ENCODE measurements around the gene CD276.
"Not testable (repeated sequence)": the region's sequence is repeated elsewhere in the genome, so short reads cannot be mapped to it uniquely, and the experiment has no call there.

Gene CD276

DNA sequence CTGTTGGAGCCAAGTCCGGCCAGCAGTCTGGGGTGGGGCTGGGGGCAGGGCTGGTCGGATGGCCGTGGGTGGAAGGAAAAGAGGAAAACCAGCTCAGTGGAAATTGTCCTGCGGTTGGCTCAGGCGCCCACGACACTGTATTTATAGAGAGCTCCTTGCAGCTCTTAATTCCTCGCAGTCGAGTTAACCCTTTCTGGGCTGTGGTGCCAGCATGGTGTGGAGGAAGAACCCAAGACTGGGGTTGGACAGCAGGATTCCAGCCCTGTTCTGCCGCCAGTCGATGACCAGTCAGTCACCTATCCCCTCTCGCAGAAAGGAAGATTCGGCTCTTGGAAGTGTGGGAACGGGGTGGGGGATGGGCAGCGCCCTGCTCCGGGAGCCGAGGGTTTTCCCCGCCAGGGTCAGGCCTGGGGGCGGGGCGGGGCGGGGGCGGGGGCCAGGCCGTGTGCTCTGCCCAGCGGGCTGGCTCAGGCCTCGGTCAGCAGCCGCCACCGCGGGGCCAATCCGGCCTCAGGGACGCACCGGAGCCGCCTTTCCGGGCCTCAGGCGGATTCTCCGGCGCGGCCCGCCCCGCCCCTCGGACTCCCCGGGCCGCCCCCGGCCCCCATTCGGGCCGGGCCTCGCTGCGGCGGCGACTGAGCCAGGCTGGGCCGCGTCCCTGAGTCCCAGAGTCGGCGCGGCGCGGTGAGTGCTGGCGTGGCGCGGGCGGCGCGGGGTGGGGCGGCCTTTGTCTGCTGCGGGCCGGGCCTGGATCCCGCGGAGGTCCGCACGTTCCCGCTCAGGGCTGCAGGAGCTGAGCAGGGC lies at the start of gene CD276:
TSS of gene CD276 (plus strand) at position 607 of the 804 bp plus-strand sequence. CDS start 15,257 bp downstream, outside the sequence.
- Mint-ChIP-seq H3K27ac (no peak within 1 kb of the TSS), H3K4me3 (peak within 1 kb of the TSS; percentile 80), H3K27me3 (peaks cover 38% of the 10 kb centered on the region), H3K4me1 (peaks cover 19% of the 10 kb centered on the region), H3K9me3 (no peaks in the 10 kb centered on the region), H3K36me3 (no peaks in the 10 kb centered on the region)

DNA sequence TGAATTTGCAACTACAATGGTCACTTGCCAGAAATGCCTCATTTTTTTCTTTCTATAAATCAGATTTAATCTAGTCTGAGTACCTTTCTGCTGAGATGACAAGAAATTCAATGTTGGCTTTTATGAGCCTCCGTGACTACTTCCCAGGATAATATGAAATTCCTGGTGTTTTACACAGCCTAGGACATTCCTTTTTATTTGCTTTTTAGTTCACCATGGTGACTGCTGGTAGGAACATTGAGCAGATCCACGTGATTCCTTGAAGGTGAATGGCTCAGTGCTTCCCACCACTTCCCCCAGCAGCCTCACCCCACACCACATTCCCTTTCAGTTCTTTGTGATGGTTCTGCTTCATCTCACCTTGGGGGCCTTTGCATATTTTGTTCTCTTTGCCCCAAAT lies 46.7 kb upstream of the CD276 start:
- H3K9me3 Mint-ChIP-seq = peaks cover 5% of the 10 kb centered on the region
- H3K27ac Mint-ChIP-seq = no peak overlapping the region
- no peak overlapping the region for H3K4me3 Mint-ChIP-seq
- peaks cover 6% of the 10 kb centered on the region for H3K36me3 Mint-ChIP-seq
- peaks cover 16% of the 10 kb centered on the region for H3K4me1 Mint-ChIP-seq
- peaks cover 11% of the 10 kb centered on the region for H3K27me3 Mint-ChIP-seq

GRCh38 chr15:73639464-73639863 lies 44.7 kb upstream of the CD276 start:
- peaks cover 11% of the 10 kb centered on the region for H3K27me3 Mint-ChIP-seq
- H3K9me3 Mint-ChIP-seq, H3K27ac Mint-ChIP-seq, H3K36me3 Mint-ChIP-seq, H3K4me3 Mint-ChIP-seq, H3K4me1 Mint-ChIP-seq: not testable (repeated sequence)

DNA sequence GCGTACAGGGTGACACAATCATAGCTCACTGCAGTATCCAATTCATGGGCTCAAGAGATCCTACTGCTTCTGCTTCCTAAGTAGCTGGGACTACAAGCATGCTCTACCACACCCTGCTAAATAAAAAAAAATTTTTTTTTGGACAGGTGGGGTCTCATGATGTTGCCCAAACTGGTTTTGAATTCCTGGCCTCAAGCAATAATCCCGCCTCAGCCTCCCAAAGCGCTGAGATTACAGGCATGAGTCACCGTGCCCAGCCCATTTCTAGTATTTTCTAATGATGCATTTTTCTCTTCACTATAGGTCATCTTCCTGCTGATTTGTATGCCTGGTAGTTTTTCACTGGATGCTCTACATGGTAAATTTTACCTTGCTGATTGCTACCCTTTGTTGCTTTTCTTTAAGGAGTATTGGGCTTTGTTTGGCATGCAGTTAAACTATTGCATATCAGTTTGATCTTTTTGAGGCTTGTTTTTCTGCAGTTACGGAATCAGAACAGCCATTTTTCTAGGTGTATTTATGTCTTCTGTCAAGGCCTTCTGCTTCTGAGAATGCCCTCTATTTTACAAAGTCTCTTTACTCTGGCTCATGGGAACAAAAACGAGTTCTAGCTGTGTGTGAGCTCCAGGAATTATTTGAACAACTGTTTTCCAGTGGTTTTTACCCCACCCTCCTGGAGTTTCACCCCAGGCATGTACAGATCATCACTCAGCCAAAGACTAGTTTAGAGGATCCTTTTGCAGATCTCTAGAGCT lies 36.7 kb upstream of the CD276 start:
- H3K9me3 Mint-ChIP-seq = peaks cover 8% of the 10 kb centered on the region
- H3K27me3 Mint-ChIP-seq = peaks cover 9% of the 10 kb centered on the region
- peaks cover 21% of the 10 kb centered on the region for H3K4me1 Mint-ChIP-seq
- no peak overlapping the region for H3K27ac Mint-ChIP-seq
- H3K4me3 Mint-ChIP-seq = no peak overlapping the region
- H3K36me3 Mint-ChIP-seq = peaks cover 2% of the 10 kb centered on the region

DNA sequence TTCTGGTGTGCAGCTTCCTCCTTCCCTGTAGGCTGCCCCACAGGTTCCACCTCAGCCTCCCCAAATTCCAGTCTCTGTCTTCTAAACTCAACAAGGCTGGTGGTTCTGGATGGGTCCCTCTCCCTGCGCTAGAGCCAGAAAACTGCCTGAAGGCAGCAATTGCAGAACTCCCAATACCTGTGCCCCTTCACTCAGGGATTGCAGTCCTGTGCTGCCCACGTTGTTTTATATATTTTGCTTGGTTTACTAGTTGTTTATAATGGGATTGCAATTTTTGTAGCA lies 36.2 kb upstream of the CD276 start:
- peaks cover 8% of the 10 kb centered on the region for H3K9me3 Mint-ChIP-seq
- peaks cover 9% of the 10 kb centered on the region for H3K27me3 Mint-ChIP-seq
- no peak overlapping the region for H3K27ac Mint-ChIP-seq
- H3K4me1 Mint-ChIP-seq = peaks cover 21% of the 10 kb centered on the region
- H3K36me3 Mint-ChIP-seq = peaks cover 2% of the 10 kb centered on the region
- no peak overlapping the region for H3K4me3 Mint-ChIP-seq

- Mint-ChIP-seq H3K36me3 (peaks cover 2% of the 10 kb centered on the region), H3K9me3 (peaks cover 8% of the 10 kb centered on the region), H3K27ac (peak overlapping the region; percentile 60), H3K27me3 (peaks cover 11% of the 10 kb centered on the region), H3K4me3 (peak overlapping the region; percentile 2), H3K4me1 (peaks cover 21% of the 10 kb centered on the region)
These were observed 33.6 kb upstream of the CD276 start for GRCh38 chr15:73650416-73651126.

DNA sequence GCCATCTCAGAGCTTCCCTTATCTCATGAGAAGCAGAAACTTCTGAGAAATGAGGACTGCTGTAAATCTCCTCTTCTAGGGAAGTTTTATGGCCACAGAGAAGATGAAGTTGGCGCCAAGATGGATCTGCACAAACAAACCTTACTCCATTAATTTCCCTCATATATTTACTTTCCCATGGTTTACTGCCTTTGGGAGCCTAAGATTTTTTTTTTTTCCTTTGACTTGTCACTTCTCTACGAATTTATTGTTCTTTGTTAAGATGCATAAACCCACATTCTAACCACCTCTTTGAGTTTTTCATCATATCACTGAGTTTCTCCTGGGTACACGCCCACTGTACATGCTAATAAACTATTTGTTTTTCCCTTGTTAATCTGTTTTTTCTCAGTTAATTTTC lies 29.5 kb upstream of the CD276 start:
- H3K27ac Mint-ChIP-seq = no peak overlapping the region
- no peak overlapping the region for H3K4me3 Mint-ChIP-seq
- peaks cover 2% of the 10 kb centered on the region for H3K36me3 Mint-ChIP-seq
- peaks cover 18% of the 10 kb centered on the region for H3K27me3 Mint-ChIP-seq
- peaks cover 22% of the 10 kb centered on the region for H3K4me1 Mint-ChIP-seq
- H3K9me3 Mint-ChIP-seq = peaks cover 8% of the 10 kb centered on the region

GRCh38 chr15:73655724-73656123 lies 28.5 kb upstream of the CD276 start:
- Mint-ChIP-seq H3K27me3 (peaks cover 17% of the 10 kb centered on the region), H3K4me1 (peaks cover 20% of the 10 kb centered on the region), H3K9me3 (peaks cover 8% of the 10 kb centered on the region), H3K4me3 (no peak overlapping the region), H3K36me3 (peaks cover 2% of the 10 kb centered on the region), H3K27ac (no peak overlapping the region)

DNA sequence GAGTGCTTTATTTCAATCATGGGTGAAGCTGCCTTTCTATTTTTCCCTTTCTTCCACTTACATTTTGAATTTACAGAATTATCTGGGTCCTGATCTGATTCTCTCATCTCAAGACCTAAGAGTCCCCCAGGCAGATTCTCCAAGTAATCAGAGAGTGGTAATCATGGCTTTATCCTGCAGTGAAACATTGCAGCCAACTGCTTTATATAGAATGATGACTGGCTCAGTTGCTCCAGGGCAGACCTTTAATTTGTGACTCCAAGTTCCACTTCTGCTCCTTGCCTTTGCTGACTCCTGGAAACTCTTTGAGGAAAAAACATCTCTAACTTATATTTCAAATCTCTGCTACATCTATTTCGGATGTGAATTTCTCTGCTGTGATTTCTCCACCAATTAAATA lies 25.5 kb upstream of the CD276 start:
- Mint-ChIP-seq H3K4me1 (peaks cover 8% of the 10 kb centered on the region), H3K4me3 (no peak overlapping the region), H3K27me3 (peaks cover 15% of the 10 kb centered on the region), H3K9me3 (no peaks in the 10 kb centered on the region), H3K27ac (no peak overlapping the region), H3K36me3 (no peaks in the 10 kb centered on the region)

DNA sequence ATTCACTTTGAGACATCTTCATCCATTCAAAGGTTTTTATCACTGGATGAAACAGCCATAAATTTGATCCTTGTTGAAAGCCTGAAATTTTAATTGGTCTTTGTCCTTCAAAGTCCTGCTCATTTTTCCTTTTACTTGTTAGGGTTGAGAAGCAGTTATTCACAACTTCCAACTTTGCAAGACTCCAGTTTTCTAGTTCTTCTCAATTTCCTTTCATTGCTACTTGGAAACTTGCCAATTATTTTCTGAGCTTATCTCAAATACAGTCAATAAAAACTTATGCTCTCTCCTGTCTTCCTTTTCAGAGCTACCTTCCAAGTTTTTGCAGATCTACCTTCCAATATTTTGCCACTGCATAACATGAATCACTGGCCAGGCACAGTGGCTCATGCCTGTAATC lies 23.7 kb upstream of the CD276 start:
- Mint-ChIP-seq H3K27ac (no peak overlapping the region), H3K36me3 (no peaks in the 10 kb centered on the region), H3K27me3 (peaks cover 13% of the 10 kb centered on the region), H3K4me3 (no peak overlapping the region), H3K9me3 (no peaks in the 10 kb centered on the region), H3K4me1 (peaks cover 8% of the 10 kb centered on the region)

DNA sequence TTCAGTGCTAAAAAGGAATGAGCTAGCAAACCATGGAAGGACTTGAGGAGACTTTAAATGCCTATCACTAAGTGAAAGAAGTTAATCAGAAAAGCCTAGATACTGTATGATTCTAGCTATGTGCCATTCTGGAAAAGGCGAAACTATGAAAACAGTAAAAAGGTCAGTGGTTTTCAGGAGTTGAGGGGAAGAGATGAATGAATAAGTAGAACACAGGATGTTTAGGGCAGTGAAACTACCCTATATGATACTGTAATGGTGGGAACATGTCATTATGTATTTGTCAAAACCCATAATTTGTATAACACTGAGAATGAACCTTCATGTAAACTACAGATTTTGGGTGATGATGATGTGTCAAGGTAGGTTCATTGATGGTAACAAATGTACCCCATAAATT lies 9.6 kb upstream of the CD276 start:
- Mint-ChIP-seq H3K4me1 (no peaks in the 10 kb centered on the region), H3K36me3 (no peaks in the 10 kb centered on the region), H3K27me3 (peaks cover 21% of the 10 kb centered on the region), H3K9me3 (no peaks in the 10 kb centered on the region), H3K4me3 (no peak overlapping the region), H3K27ac (no peak overlapping the region)

DNA sequence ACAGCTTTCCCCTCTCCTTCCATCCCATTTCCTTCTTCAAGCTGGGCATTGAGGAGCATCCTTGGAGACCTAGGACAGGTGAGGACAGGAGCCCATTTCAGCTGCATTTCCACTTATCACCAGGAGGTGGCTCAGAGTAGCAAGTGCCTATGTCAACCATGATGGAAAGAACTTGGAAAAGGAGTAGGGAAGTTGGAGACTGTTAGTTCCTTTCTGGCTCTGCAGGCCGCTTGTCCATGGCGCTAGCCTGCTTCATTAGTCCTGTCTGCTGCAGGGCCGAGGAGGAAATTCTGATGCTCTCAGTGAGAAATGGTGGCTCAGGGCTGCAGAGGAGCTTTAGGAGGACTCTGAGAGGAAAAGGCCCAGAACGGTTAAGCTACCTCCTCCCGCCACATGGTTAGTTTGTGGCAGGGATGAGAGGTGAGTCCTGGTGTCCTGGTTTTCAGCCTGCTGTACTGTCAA lies 7.0 kb upstream of the CD276 start:
- peaks cover 4% of the 10 kb centered on the region for H3K4me1 Mint-ChIP-seq

GRCh38 chr15:73677733-73678132 lies 6.5 kb upstream of the CD276 start:
- Mint-ChIP-seq H3K4me3 (no peak overlapping the region), H3K27me3 (peaks cover 21% of the 10 kb centered on the region), H3K36me3 (no peaks in the 10 kb centered on the region), H3K4me1 (peaks cover 4% of the 10 kb centered on the region), H3K27ac (no peak overlapping the region), H3K9me3 (no peaks in the 10 kb centered on the region)

More for the DNA sequence above, 7.0 kb upstream of the CD276 start:
- no peak overlapping the region for H3K27ac Mint-ChIP-seq
- H3K9me3 Mint-ChIP-seq = no peaks in the 10 kb centered on the region
- peaks cover 18% of the 10 kb centered on the region for H3K27me3 Mint-ChIP-seq
- H3K36me3 Mint-ChIP-seq = no peaks in the 10 kb centered on the region
- no peak overlapping the region for H3K4me3 Mint-ChIP-seq

GRCh38 chr15:73678498-73678897 lies 5.7 kb upstream of the CD276 start:
- Mint-ChIP-seq H3K27ac (peak overlapping the region; percentile 18), H3K27me3 (peaks cover 22% of the 10 kb centered on the region), H3K4me1 (peaks cover 9% of the 10 kb centered on the region), H3K9me3 (no peaks in the 10 kb centered on the region), H3K36me3 (no peaks in the 10 kb centered on the region), H3K4me3 (no peak overlapping the region)

DNA sequence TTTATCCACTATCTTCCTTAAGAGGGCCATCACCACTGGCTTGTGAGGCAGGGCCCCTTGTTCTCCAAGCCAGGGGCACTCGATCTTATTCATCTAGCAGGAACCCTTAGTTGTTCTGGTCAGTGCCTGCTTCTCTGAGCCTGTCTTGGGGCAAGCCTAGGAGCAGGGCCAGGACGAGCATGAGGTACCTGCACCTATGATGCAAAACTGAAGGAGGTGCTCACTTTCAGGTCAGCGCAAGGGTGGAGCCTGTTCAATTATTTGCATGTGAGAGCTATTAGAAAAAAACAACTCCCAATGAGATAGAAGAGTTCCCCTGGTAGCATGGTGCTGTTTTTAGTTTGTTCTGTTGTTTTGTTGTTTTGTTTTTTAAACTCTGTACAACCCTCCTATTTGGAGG lies 5.0 kb upstream of the CD276 start:
- no peaks in the 10 kb centered on the region for H3K9me3 Mint-ChIP-seq
- H3K27me3 Mint-ChIP-seq = peaks cover 21% of the 10 kb centered on the region
- H3K4me1 Mint-ChIP-seq = peaks cover 12% of the 10 kb centered on the region
- no peaks in the 10 kb centered on the region for H3K36me3 Mint-ChIP-seq
- H3K4me3 Mint-ChIP-seq = no peak overlapping the region
- H3K27ac Mint-ChIP-seq = no peak overlapping the region

DNA sequence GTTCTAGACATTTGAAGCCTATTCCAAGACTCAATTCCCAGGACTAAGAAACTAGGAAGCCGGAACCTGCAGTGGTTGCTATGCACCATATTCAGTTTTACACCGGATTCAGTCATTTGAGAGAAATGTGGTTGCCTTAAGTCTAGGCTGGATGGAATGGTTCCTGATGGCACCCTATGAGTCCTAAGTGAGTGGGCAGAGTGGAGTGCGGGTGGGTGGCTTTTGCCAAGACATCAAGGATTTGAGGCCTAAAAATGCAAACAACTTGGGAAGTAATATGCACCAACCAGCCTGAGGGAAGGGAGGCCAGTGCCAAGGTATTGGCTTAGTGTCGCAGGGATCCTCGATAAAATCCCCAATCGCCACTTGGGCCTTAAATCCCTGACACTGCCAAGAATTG lies 4.2 kb upstream of the CD276 start:
- peaks cover 12% of the 10 kb centered on the region for H3K4me1 Mint-ChIP-seq
- H3K36me3 Mint-ChIP-seq = no peaks in the 10 kb centered on the region
- H3K9me3 Mint-ChIP-seq = no peaks in the 10 kb centered on the region
- no peak overlapping the region for H3K4me3 Mint-ChIP-seq
- H3K27me3 Mint-ChIP-seq = peaks cover 17% of the 10 kb centered on the region
- H3K27ac Mint-ChIP-seq = no peak overlapping the region
